Liver (tissue), 3 donors: Measurements from ENCODE around the gene ERBB4.

Source experiments
- TAF1 ChIP-seq: conservative IDR thresholded peaks from 2 replicates; pipeline ENCODE4 v1.6.1; 2016; ENCODE audit warnings: antibody characterized with exemption, mild to moderate bottlenecking
- TF ChIP-seq, protein P1 (sequence below): IDR thresholded peaks from 2 replicates; pipeline ENCODE4 v1.6.1; 2016; ENCODE audit warnings: antibody characterized with exemption, mild to moderate bottlenecking
- TF ChIP-seq, protein P2 (sequence below): fragments of 150-350 bp; IDR thresholded peaks from 2 replicates; pipeline ENCODE4 v1.5.1; 2017; ENCODE audit warnings: improper control_type of control experiment, low read depth, low read length; ENCODE audit not compliant: missing input control
- donor health status: healthy.
- donor health status: healthy.

GRCh38 chr2:211789982-211790381, 748.6 kb downstream of the ERBB4 start:
- no peak for TF ChIP-seq TAF1
- TF ChIP-seq, protein P1, sequence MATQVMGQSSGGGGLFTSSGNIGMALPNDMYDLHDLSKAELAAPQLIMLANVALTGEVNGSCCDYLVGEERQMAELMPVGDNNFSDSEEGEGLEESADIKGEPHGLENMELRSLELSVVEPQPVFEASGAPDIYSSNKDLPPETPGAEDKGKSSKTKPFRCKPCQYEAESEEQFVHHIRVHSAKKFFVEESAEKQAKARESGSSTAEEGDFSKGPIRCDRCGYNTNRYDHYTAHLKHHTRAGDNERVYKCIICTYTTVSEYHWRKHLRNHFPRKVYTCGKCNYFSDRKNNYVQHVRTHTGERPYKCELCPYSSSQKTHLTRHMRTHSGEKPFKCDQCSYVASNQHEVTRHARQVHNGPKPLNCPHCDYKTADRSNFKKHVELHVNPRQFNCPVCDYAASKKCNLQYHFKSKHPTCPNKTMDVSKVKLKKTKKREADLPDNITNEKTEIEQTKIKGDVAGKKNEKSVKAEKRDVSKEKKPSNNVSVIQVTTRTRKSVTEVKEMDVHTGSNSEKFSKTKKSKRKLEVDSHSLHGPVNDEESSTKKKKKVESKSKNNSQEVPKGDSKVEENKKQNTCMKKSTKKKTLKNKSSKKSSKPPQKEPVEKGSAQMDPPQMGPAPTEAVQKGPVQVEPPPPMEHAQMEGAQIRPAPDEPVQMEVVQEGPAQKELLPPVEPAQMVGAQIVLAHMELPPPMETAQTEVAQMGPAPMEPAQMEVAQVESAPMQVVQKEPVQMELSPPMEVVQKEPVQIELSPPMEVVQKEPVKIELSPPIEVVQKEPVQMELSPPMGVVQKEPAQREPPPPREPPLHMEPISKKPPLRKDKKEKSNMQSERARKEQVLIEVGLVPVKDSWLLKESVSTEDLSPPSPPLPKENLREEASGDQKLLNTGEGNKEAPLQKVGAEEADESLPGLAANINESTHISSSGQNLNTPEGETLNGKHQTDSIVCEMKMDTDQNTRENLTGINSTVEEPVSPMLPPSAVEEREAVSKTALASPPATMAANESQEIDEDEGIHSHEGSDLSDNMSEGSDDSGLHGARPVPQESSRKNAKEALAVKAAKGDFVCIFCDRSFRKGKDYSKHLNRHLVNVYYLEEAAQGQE = no peak
- TF ChIP-seq, protein P2, sequence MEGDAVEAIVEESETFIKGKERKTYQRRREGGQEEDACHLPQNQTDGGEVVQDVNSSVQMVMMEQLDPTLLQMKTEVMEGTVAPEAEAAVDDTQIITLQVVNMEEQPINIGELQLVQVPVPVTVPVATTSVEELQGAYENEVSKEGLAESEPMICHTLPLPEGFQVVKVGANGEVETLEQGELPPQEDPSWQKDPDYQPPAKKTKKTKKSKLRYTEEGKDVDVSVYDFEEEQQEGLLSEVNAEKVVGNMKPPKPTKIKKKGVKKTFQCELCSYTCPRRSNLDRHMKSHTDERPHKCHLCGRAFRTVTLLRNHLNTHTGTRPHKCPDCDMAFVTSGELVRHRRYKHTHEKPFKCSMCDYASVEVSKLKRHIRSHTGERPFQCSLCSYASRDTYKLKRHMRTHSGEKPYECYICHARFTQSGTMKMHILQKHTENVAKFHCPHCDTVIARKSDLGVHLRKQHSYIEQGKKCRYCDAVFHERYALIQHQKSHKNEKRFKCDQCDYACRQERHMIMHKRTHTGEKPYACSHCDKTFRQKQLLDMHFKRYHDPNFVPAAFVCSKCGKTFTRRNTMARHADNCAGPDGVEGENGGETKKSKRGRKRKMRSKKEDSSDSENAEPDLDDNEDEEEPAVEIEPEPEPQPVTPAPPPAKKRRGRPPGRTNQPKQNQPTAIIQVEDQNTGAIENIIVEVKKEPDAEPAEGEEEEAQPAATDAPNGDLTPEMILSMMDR = no peak
